Neuronal stem cell (in vitro differentiated cells): Measurements from ENCODE around the gene BCAP31.

Experiments used
- DNase-seq: peaks from one replicate; pipeline ENCODE4 v3.0.0-alpha.2; 2013; ENCODE audit warnings: low spot score
- H2AFZ ChIP-seq: one replicate; pipeline ENCODE4 v1.6.1; 2013; ENCODE audit warnings: mild to moderate bottlenecking, low read length, inconsistent platforms
- H2AK5ac ChIP-seq: 2 replicates; pipeline ENCODE4 v1.6.1; 2013; ENCODE audit warnings: low read depth, mild to moderate bottlenecking, inconsistent platforms, low read length, moderate library complexity, mixed read lengths
- H2BK120ac ChIP-seq: 2 replicates; pipeline ENCODE4 v1.6.1; 2013; ENCODE audit warnings: low read depth, mild to moderate bottlenecking, inconsistent platforms, low read length, moderate library complexity, mixed read lengths
- H2BK12ac ChIP-seq: one replicate; pipeline ENCODE4 v1.6.1; 2013; ENCODE audit warnings: low read length, inconsistent platforms
- H2BK15ac ChIP-seq: 2 replicates; pipeline ENCODE4 v1.6.1; 2013; ENCODE audit warnings: mild to moderate bottlenecking, low read length, inconsistent platforms, mixed read lengths
- H2BK5ac ChIP-seq: one replicate; pipeline ENCODE4 v1.6.1; 2013; ENCODE audit warnings: inconsistent platforms, mild to moderate bottlenecking, low read length, moderate library complexity
- H3K14ac ChIP-seq: one replicate; pipeline ENCODE4 v1.6.1; 2013; ENCODE audit warnings: low read length, inconsistent platforms
- H3K18ac ChIP-seq: 2 replicates; pipeline ENCODE4 v1.6.1; 2013; ENCODE audit warnings: low read length, inconsistent platforms
- H3K23ac ChIP-seq: 2 replicates; pipeline ENCODE4 v1.6.1; 2013; ENCODE audit warnings: low read depth, mild to moderate bottlenecking, mixed read lengths, low read length, inconsistent platforms; ENCODE audit not compliant: poor library complexity
- H3K27ac ChIP-seq: replicated peaks from 3 replicates; pipeline ENCODE4 v1.5.1; 2013; ENCODE audit warnings: low read length, inconsistent platforms
- H3K27me3 ChIP-seq, 3 experiments: 2 replicates each; pipeline ENCODE4 v1.6.1; 2013; ENCODE audit warnings: low read length in 3 of 3, mild to moderate bottlenecking in 2 of 3, inconsistent platforms in 1 of 3, low read depth in 1 of 3, mixed read lengths in 1 of 3, moderate library complexity in 1 of 3; ENCODE audit not compliant: control insufficient read depth in 3 of 3, insufficient read depth in 3 of 3
- H3K36me3 ChIP-seq, 2 donors: replicated peaks in 1 of 2; 2 replicates each; pipeline ENCODE4 v1.6.1; 2013; ENCODE audit warnings: low read length in 2 of 2; ENCODE audit not compliant: control insufficient read depth in 2 of 2, insufficient read depth in 2 of 2
- H3K4ac ChIP-seq: 2 replicates; pipeline ENCODE4 v1.6.1; 2013; ENCODE audit warnings: inconsistent platforms, mild to moderate bottlenecking, low read length, moderate library complexity
- H3K4me1 ChIP-seq, 2 donors: 1 replicate in 1 of 2; 2 replicates in 1 of 2; pipeline ENCODE4 v1.6.1; 2013; ENCODE audit warnings: low read length in 2 of 2, low read depth in 1 of 2; ENCODE audit not compliant: control insufficient read depth in 2 of 2, insufficient read depth in 1 of 2
- H3K4me2 ChIP-seq: one replicate; pipeline ENCODE4 v1.6.1; 2013; ENCODE audit warnings: mild to moderate bottlenecking, low read length, inconsistent platforms; ENCODE audit not compliant: insufficient read depth, poor library complexity, severe bottlenecking
- H3K4me3 ChIP-seq, 2 donors: 2 replicates each; pipeline ENCODE4 v1.5.1; 2013; ENCODE audit warnings: low read length in 2 of 2, mild to moderate bottlenecking in 2 of 2, inconsistent platforms in 1 of 2, moderate library complexity in 1 of 2
- H3K79me1 ChIP-seq: one replicate; pipeline ENCODE4 v1.6.1; 2013; ENCODE audit warnings: low read depth, mild to moderate bottlenecking, inconsistent platforms, low read length, moderate library complexity
- H3K9ac ChIP-seq: one replicate; pipeline ENCODE4 v1.6.1; 2013; ENCODE audit warnings: mild to moderate bottlenecking, low read depth, low read length, inconsistent platforms; ENCODE audit not compliant: poor library complexity
- H3K9me3 ChIP-seq, 2 donors: replicated peaks in 1 of 2; 2 replicates each; pipeline versions ENCODE3 to v1.6.1; 2013; ENCODE audit warnings: low read length in 2 of 2, mild to moderate bottlenecking in 2 of 2, inconsistent platforms in 1 of 2, low read depth in 1 of 2, mixed read lengths in 1 of 2, moderate library complexity in 1 of 2; ENCODE audit not compliant: control insufficient read depth in 2 of 2, insufficient read depth in 1 of 2
- H4K8ac ChIP-seq: one replicate; pipeline ENCODE4 v1.6.1; 2013; ENCODE audit warnings: low read depth, mild to moderate bottlenecking, inconsistent platforms, low read length, moderate library complexity
- H4K91ac ChIP-seq: one replicate; pipeline ENCODE4 v1.6.1; 2013; ENCODE audit warnings: low read length, low read depth, mild to moderate bottlenecking, inconsistent platforms; ENCODE audit not compliant: poor library complexity
- WGBS, 2 donors: extraction: QIAGEN DNeasy Blood & Tissue Kit; methylation state at CpG; one replicate each; pipeline ENCODE4 v1.1.7; 2013; ENCODE audit warnings: missing lambda C conversion rate in 2 of 2, mixed read lengths in 1 of 2; ENCODE audit not compliant: insufficient read length in 2 of 2, insufficient replicate concordance in 1 of 2; ENCODE audit errors: extremely low coverage in 2 of 2; 5-methylcytosine and 5-hydroxymethylcytosine counted together

BCAP31 gene

GRCh38 chrX:153670748-153671588, 53.2 kb downstream of the BCAP31 start:
- Histone ChIP-seq H3K23ac (no peak overlapping the region), H3K27ac (no peak overlapping the region), H3K9me3 (no peaks in the 10 kb centered on the region), H3K9ac (no peak overlapping the region), H4K8ac (no peak overlapping the region), H3K27me3 (peaks cover 0 to 2% (median 0%) of the 10 kb centered on the region in 3 experiments), H4K91ac (no peak overlapping the region), H2BK15ac (no peak overlapping the region), H3K18ac (no peak overlapping the region), H2BK120ac (no peak overlapping the region), H3K14ac (no peak overlapping the region), H2BK5ac (peak overlapping the region; percentile 24), H2AFZ (no peak overlapping the region), H3K36me3 (no peaks in the 10 kb centered on the region), H3K4me1 (peaks cover 3 to 7% of the 10 kb centered on the region in 2 donors), H2BK12ac (peak overlapping the region; percentile 46), H3K4me2 (no peak overlapping the region), H3K4me3 (no peak overlapping the region), H2AK5ac (no peak overlapping the region), H3K4ac (no peak overlapping the region), H3K79me1 (peaks cover 1% of the 10 kb centered on the region)
- DNase-seq: no peak
- no CpG with 5 or more reads among the region's 23 CpGs for WGBS, 2 donors

DNA sequence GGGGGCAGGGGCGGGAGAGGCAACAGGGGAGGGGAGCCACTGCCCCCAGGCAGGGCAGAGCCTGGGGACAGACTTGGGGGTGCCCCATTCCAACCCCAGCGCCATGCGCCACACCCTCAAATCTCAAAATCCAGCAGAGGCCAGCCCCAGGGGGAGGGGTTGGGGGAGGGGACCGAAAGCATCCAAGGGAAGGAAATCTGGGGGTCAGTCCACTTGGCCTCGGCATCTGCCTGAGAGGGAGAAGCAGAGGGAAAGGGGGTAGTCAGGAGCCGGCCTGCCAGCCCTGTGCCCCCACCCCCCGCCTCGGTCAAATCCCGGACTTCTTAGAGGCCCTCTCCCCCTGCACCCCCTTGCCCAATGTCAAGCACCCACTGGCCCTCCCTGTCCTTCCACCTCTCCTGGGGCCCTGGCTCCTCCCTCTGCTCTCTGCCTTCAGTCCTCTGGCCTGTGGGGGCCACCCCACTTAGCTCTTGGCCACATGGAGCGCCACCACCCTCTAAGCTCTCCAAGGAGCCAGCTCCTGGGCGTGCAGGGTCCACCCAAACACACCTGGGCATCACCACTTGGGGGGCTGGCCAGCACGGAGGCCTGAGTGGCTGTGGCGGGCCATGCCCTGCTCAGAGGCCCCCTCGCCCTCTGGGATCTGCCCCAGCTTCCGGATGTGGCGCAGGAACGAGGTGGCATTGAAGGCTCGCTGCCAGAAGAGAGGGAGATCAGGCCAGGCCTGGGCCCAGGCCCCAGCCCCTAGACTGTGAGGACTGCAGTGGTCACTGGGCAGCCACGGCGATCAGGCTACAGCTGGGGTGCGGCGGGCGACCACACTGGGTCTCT, 54.1 kb downstream of the BCAP31 start:
- Histone ChIP-seq H4K91ac (no peak overlapping the region), H3K4ac (no peak overlapping the region), H2BK5ac (no peak overlapping the region), H2BK12ac (no peak overlapping the region), H2BK120ac (no peak overlapping the region), H2AK5ac (no peak overlapping the region), H2AFZ (no peak overlapping the region), H3K27me3 (peaks cover 0 to 6% (median 0%) of the 10 kb centered on the region in 3 experiments), H3K36me3 (no peaks in the 10 kb centered on the region), H3K4me1 (peaks cover 3 to 7% of the 10 kb centered on the region in 2 donors), H3K79me1 (peaks cover 1% of the 10 kb centered on the region), H3K9ac (no peak overlapping the region), H3K23ac (no peak overlapping the region), H2BK15ac (peak overlapping the region; percentile 37), H3K27ac (no peak overlapping the region), H3K18ac (no peak overlapping the region), H3K14ac (no peak overlapping the region), H3K9me3 (no peaks in the 10 kb centered on the region), H3K4me3 (no peak overlapping the region), H4K8ac (no peak overlapping the region), H3K4me2 (no peak overlapping the region)
- no peak for DNase-seq
- no CpG with 5 or more reads among the region's 23 CpGs for WGBS, 2 donors

DNA sequence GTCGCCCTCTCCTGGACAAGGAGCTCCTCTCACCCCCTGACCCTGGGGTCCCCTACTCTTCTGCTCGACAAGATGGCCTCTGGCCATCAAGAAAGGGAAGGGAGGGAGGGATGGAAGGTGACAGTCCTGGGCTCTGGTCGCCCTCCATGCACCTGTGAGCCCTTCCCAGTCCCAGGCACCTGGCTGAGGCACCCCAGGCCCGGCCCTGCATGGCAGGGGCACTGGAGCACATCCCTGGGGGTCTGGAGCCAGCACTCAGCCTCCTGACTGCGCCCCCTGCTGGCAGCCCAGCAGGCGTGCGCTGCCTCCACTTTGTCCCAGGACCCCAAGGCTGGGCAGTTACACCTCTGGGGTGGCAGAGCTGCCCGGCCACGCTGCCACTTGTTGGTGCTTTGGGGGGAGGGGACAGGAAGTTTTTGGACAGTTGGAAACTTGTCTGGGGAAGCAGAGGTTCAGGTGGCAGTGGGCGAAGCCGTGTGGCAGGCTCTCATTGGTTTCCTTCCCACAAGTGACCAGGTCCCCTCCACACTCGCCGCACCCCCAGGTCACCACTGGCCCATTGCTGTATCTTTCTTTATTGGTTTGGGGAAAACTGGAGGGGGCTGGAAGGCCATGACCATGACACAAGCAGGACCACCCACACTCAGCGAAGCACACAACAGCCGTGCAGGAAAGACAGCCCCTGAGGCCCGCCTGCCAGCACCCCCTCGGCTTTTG, 54.9 kb downstream of the BCAP31 start:
- no CpG with 5 or more reads among the region's 17 CpGs for WGBS, 2 donors
- no peak for DNase-seq
- Histone ChIP-seq H3K4ac (no peak overlapping the region), H3K79me1 (peaks cover 1% of the 10 kb centered on the region), H2BK12ac (no peak overlapping the region), H3K14ac (no peak overlapping the region), H3K18ac (no peak overlapping the region), H2AFZ (no peak overlapping the region), H2BK120ac (no peak overlapping the region), H3K9me3 (no peaks in the 10 kb centered on the region), H3K36me3 (no peaks in the 10 kb centered on the region), H2BK5ac (no peak overlapping the region), H3K27me3 (peaks cover 0 to 5% (median 0%) of the 10 kb centered on the region in 3 experiments), H4K91ac (no peak overlapping the region), H3K27ac (no peak overlapping the region), H3K9ac (no peak overlapping the region), H4K8ac (no peak overlapping the region), H3K23ac (no peak overlapping the region), H3K4me1 (peaks cover under 1 to 5% of the 10 kb centered on the region in 2 donors), H2AK5ac (peak overlapping the region; percentile 75), H2BK15ac (peak overlapping the region; percentile 49), H3K4me3 (no peak overlapping the region), H3K4me2 (no peak overlapping the region)
